Caco-2 (cell line): ENCODE data around the gene DPP9. TPM values are rescaled to one million over a fixed set of nuclear protein-coding genes. Genes with fewer than 3 reads are reported as not detected.

ENCODE experiments used
- BruUV-seq: library from RNA; stranded (reverse); fragments of 400-500 nt; replicated peaks from 2 replicates; lab custom pipeline; 2021; lab: Mats Ljungman, UMichigan
- CTCF ChIA-PET: fragments of 300-600 bp; sonication (Branson Sonifier 250); formaldehyde crosslinking; loops from one replicate; lab custom pipeline; 2022; ENCODE audit warnings: antibody characterized with exemption; lab: Charles Lee
- POLR2A ChIA-PET: fragments of 300-600 bp; sonication (Branson Sonifier 250); formaldehyde crosslinking; loops from one replicate; lab custom pipeline; 2022; ENCODE audit warnings: antibody characterized with exemption; lab: Charles Lee
- DNase-seq, 2 experiments: peaks; one replicate each; pipeline versions ENCODE4 v3.0.0 to v3.0.0-alpha.2; 2020 to 2022
- H3K27me3 ChIP-seq: replicated peaks from 2 replicates; pipeline ENCODE4 v1.6.0; 2011; ENCODE audit warnings: low read length; ENCODE audit not compliant: control insufficient read depth, insufficient read depth
- H3K36me3 ChIP-seq: 2 replicates; pipeline ENCODE4 v1.5.1; 2011; ENCODE audit warnings: low read length; ENCODE audit not compliant: control insufficient read depth, insufficient read depth
- H3K4me1 ChIP-seq: fragments of 250-450 bp; sonication (Bioruptor Pico); 2 replicates; pipeline ENCODE4 v1.5.1; 2020; ENCODE audit warnings: mild to moderate bottlenecking
- H3K4me3 ChIP-seq: 2 replicates; pipeline ENCODE4 v1.5.1; 2011; ENCODE audit warnings: low read depth, mild to moderate bottlenecking, control low read depth, low read length
- H3K9me3 ChIP-seq: fragments of 250-450 bp; sonication (Bioruptor Pico); 2 replicates; pipeline ENCODE4 v1.5.1; 2020; ENCODE audit warnings: mild to moderate bottlenecking, moderate library complexity
- H3K27ac Mint-ChIP-seq: one replicate; pipeline ENCODE4 v1.8.0; 2022; ENCODE audit warnings: mixed read lengths; ENCODE audit not compliant: unreplicated experiment
- H3K27me3 Mint-ChIP-seq: one replicate; pipeline ENCODE4 v1.8.0; 2022; ENCODE audit warnings: mixed read lengths; ENCODE audit not compliant: insufficient read depth, unreplicated experiment
- H3K36me3 Mint-ChIP-seq: one replicate; pipeline ENCODE4 v1.8.0; 2022; ENCODE audit warnings: mild to moderate bottlenecking, mixed read lengths; ENCODE audit not compliant: insufficient read depth, unreplicated experiment
- H3K4me1 Mint-ChIP-seq: one replicate; pipeline ENCODE4 v1.8.0; 2022; ENCODE audit warnings: low read depth, mixed read lengths; ENCODE audit not compliant: unreplicated experiment
- H3K4me3 Mint-ChIP-seq: one replicate; pipeline ENCODE4 v1.8.0; 2022; ENCODE audit warnings: mild to moderate bottlenecking, moderate library complexity, mixed read lengths; ENCODE audit not compliant: unreplicated experiment
- H3K9me3 Mint-ChIP-seq: one replicate; pipeline ENCODE4 v1.8.0; 2022; ENCODE audit warnings: mixed read lengths; ENCODE audit not compliant: unreplicated experiment
- CTCF ChIP-seq, 2 experiments: fragments of 200-600 bp in 1 of 2; IDR thresholded peaks; 1 replicate in 1 of 2; 2 replicates in 1 of 2; pipeline versions ENCODE4 v1.5.1 to v1.8.0; 2011 to 2022; ENCODE audit warnings: antibody characterized with exemption in 1 of 2, control low read depth in 1 of 2, inconsistent platforms in 1 of 2, low read depth in 1 of 2, low read length in 1 of 2, mild to moderate bottlenecking in 1 of 2, moderate library complexity in 1 of 2; ENCODE audit not compliant: insufficient read depth in 1 of 2, severe bottlenecking in 1 of 2, unreplicated experiment in 1 of 2
- intact Hi-C: fragments of 100-400 bp; cut with micrococcal nuclease; formaldehyde crosslinking; loops from one replicate; pipeline ENCODE4 v1.10.0; 2022; ENCODE audit not compliant: unreplicated experiment
- total RNA-seq: library from RNA; stranded (reverse); gene quantifications from 2 replicates; pipeline ENCODE4 v1.2.3, GENCODE V29; 2022

The DPP9 gene
- total RNA-seq, 1 experiment from 2014 or later = 63.2 TPM

- no peaks in the 10 kb centered on the region for H3K4me1 Mint-ChIP-seq
- ChIA-PET POLR2A (interaction anchor here (0.6 kb wide), 1 partner anchor 45 kb away, joined by 12 read pairs; no protein-coding TSS in a partner anchor), CTCF (interaction anchor here (0.9 kb wide), 1 partner anchor 48 kb away, joined by 4 read pairs; the partner anchor contains the start of gene FEM1A)
- H3K4me3 Mint-ChIP-seq = no peak overlapping the region
- H3K4me3 ChIP-seq = no peak overlapping the region
- no peak for TF ChIP-seq CTCF (IDR thresholded peaks at IDR 0.05; ENCODE audit: insufficient read depth in 1 of 2, low read depth in 1 of 2, low read length in 1 of 2, severe bottlenecking in 1 of 2, unreplicated experiment in 1 of 2)
- peaks cover 15% of the 10 kb centered on the region for H3K27me3 Mint-ChIP-seq
- no TSS peak for BruUV-seq
- no peaks in the 10 kb centered on the region for H3K9me3 ChIP-seq
- H3K27ac Mint-ChIP-seq = no peak overlapping the region
- intact Hi-C loops = no loop called here
- no peak for DNase-seq
- no peaks in the 10 kb centered on the region for H3K4me1 ChIP-seq
- H3K36me3 Mint-ChIP-seq = no peaks in the 10 kb centered on the region
- no peaks in the 10 kb centered on the region for H3K9me3 Mint-ChIP-seq
- no peaks in the 10 kb centered on the region for H3K27me3 ChIP-seq
- no peaks in the 10 kb centered on the region for H3K36me3 ChIP-seq
Measured at GRCh38 chr19:4742723-4743646, 19.3 kb upstream of the DPP9 start.

- Histone ChIP-seq H3K36me3 (no peaks in the 10 kb centered on the region), H3K27me3 (no peaks in the 10 kb centered on the region), H3K4me3 (no peak overlapping the region), H3K9me3 (no peaks in the 10 kb centered on the region), H3K4me1 (no peaks in the 10 kb centered on the region)
- Mint-ChIP-seq H3K27me3 (peaks cover 7% of the 10 kb centered on the region), H3K27ac (no peak overlapping the region), H3K4me1 (no peaks in the 10 kb centered on the region), H3K4me3 (no peak overlapping the region), H3K9me3 (no peaks in the 10 kb centered on the region), H3K36me3 (no peaks in the 10 kb centered on the region)
- POLR2A ChIA-PET = no interaction called here
- intact Hi-C loops = no loop called here
- BruUV-seq = no TSS peak
- CTCF ChIA-PET = interaction anchor here (0.7 kb wide), 1 partner anchor 51 kb away, joined by 3 read pairs; the partner anchor contains the start of gene FEM1A
- DNase-seq = no peak
- no peak for TF ChIP-seq CTCF (IDR thresholded peaks at IDR 0.05; ENCODE audit: insufficient read depth in 1 of 2, low read depth in 1 of 2, low read length in 1 of 2, severe bottlenecking in 1 of 2, unreplicated experiment in 1 of 2)
Measured at GRCh38 chr19:4740092-4740491, 16.4 kb upstream of the DPP9 start.

GRCh38 chr19:4738734-4739133 lies 15.1 kb upstream of the DPP9 start:
- no peaks in the 10 kb centered on the region for H3K9me3 Mint-ChIP-seq
- H3K27ac Mint-ChIP-seq = no peak overlapping the region
- Histone ChIP-seq H3K27me3 (no peaks in the 10 kb centered on the region), H3K4me3 (no peak overlapping the region), H3K4me1 (no peaks in the 10 kb centered on the region), H3K36me3 (no peaks in the 10 kb centered on the region), H3K9me3 (no peaks in the 10 kb centered on the region)
- no peak overlapping the region for H3K4me3 Mint-ChIP-seq
- H3K4me1 Mint-ChIP-seq = no peaks in the 10 kb centered on the region
- peaks cover 9% of the 10 kb centered on the region for H3K27me3 Mint-ChIP-seq
- intact Hi-C loops = no loop called here
- H3K36me3 Mint-ChIP-seq = no peaks in the 10 kb centered on the region
- ChIA-PET CTCF (no interaction called here), POLR2A (interaction anchor here (0.6 kb wide), 2 partner anchors 230 to 1897 kb away, joined by 3 to 7 read pairs; partner anchors contain the start of gene ZNF555)
- no peak for DNase-seq
- TF ChIP-seq CTCF (IDR thresholded peaks at IDR 0.05; ENCODE audit: insufficient read depth in 1 of 2, low read depth in 1 of 2, low read length in 1 of 2, severe bottlenecking in 1 of 2, unreplicated experiment in 1 of 2) = no peak
- BruUV-seq = no TSS peak
